ENCODE data around the gene TESPA1.

DNA sequence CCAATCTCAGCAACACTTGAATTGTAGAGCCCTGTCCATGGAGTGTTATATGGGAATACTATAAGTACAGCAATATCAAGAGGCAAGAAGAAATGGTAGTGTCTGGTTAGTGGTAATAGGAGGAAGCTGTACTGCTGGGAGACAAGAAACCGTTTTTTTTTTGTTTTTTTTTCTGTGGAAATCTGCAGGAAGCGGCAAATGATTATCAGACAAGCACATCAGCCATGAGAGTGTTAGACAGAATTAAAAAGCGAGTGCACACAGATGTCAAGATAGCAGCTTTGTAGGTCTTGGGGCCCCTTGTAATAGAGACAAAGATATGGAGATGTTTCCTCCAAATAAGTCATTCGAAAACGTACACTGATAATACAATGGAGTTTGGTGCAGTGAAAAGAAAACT, 6.7 kb downstream of the TESPA1 start:
- TF ChIP-seq POLR2A (IDR thresholded peaks at IDR 0.05; ENCODE audit: low read depth, low read length) = no peak
- no peak for TF ChIP-seq TAF1 (IDR thresholded peaks at IDR 0.05; ENCODE audit: low read depth, low read length)
- TF ChIP-seq POLR2AphosphoS5 (IDR thresholded peaks at IDR 0.05; ENCODE audit: low read depth, low read length) = no peak
- no peak for TF ChIP-seq SPI1 (IDR thresholded peaks at IDR 0.05; ENCODE audit: low read depth, low read length)
- TF ChIP-seq POU2F2 (IDR thresholded peaks at IDR 0.05; ENCODE audit: low read depth, low read length) = no peak
- no peak for TF ChIP-seq PAX5 (IDR thresholded peaks at IDR 0.05; ENCODE audit: insufficient read depth, low read length, severe bottlenecking)

All from GM12891 (cell line).